Measurements from ENCODE around the gene GZMH.
"Not testable (repeated sequence)": the region's sequence is repeated elsewhere in the genome, so short reads cannot be mapped to it uniquely, and the experiment has no call there.

GZMH gene

GRCh38 chr14:24591004-24591403 lies 18.5 kb downstream of the GZMH start:
- not testable (repeated sequence) for DNase-seq

- not testable (repeated sequence) for DNase-seq
These were observed 25.1 kb downstream of the GZMH start for GRCh38 chr14:24584402-24584801.

GRCh38 chr14:24578558-24578957 lies 30.9 kb downstream of the GZMH start:
- no peak for DNase-seq

GRCh38 chr14:24576771-24577170 lies 32.7 kb downstream of the GZMH start:
- no peak for DNase-seq

GRCh38 chr14:24576182-24576581 lies 33.3 kb downstream of the GZMH start, which contains the start of gene CTSG:
Gene CTSG, minus strand, starts transcription at chr14:24576250. Its CDS starts 27 bp downstream, at chr14:24576223.
- no peak for DNase-seq

GRCh38 chr14:24574206-24574774 lies 35.2 kb downstream of the GZMH start:
- no peak for DNase-seq

GRCh38 chr14:24566318-24566717 lies 43.2 kb downstream of the GZMH start:
- no peak for DNase-seq

GRCh38 chr14:24565766-24566165 lies 43.7 kb downstream of the GZMH start:
- DNase-seq = no peak

GRCh38 chr14:24563505-24563904 lies 46.0 kb downstream of the GZMH start:
- DNase-seq = no peak

- no peak for DNase-seq
These were observed 52.7 kb downstream of the GZMH start for GRCh38 chr14:24556756-24557155.

Measured in stimulated activated naive CD4-positive, alpha-beta T cell (primary cell).